GM19035 (cell line): ENCODE data around the gene SLC7A5.
"Not testable (repeated sequence)": the region's sequence is repeated elsewhere in the genome, so short reads cannot be mapped to it uniquely, and the experiment has no call there.

Experiments used
- ATAC-seq: cut with Tn5 transposase; IDR thresholded peaks from one replicate; pipeline ENCODE4 v1.9.1; 2021; ENCODE audit not compliant: unreplicated experiment

Gene SLC7A5

DNA sequence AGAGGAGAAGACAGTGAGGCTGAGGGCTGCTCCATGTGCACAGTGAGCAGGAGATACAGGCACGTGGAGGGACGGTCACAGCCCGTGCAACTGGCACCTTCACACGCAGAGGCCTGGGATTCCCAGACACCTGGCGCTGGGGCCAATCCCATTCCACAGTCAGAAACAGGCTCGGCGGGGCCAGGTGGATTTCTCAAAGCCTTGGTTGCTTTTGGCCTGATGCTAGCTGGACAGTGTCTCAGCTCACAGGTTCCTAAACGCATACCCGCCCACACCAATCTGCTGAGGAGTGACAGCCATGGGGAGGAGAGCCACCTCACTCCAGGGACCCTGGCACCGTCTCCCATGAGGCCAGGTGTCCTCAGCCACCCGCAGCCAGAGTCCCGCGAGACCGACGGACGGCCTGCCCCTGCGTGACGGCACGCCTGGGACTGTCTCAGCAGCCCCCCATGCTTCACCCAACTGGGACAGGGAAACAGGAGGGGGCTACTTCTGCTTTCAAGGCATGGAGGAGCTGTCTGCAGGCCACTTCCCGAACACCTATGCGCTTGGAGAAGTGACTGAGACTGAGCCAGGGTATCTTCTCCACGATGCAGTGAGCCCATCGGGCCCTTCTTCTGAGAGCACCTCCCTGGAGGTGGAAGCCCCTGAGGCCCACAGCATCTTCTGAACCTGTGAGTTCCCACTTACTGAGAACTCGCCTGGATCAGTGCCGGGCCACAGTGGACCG, 6.5 kb downstream of the SLC7A5 start:
- ATAC-seq = not testable (repeated sequence)

GRCh38 chr16:87861300-87862099, 7.8 kb downstream of the SLC7A5 start:
- ATAC-seq = not testable (repeated sequence)

GRCh38 chr16:87860553-87861299, 8.6 kb downstream of the SLC7A5 start:
- no peak for ATAC-seq

DNA sequence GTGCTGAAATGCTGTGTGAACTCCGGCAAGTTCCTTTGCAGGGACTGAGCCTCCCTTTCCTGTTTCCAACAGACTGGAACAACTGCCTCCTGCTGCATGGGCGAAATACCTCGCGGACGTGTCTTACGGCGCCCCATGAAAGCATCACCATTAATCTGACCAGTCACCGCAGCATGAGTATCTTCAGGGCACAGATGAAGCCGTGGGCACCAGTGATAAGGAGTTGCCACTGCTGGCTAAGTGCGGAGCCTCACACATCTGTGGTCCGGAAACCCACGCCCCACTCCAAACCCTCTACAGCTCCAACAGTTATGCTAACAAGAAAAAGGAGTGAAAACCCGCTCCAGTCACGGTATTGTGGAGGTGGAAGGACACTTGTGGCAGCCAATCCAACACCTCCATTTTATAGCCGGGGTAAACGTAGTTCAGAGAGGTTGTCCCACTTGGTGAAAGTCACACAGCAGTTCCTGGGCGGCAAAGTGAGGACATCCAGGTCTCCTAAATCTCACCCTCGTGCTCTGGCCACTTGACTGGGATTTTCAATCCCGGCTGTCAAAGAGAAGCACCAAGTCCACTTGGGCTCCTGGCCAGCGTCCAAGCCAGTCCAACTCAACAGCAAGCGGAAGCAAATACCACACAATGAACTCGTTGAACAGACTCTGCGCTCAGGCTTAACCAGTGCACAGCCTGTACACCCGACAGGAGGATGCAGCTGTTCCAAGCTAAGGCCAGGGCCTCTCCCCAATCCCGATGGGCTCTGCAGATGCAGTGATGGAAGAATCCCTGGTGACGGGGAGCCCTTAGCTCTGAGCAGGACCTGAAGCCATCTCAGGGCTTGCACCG, 10.9 kb downstream of the SLC7A5 start:
- ATAC-seq = not testable (repeated sequence)

DNA sequence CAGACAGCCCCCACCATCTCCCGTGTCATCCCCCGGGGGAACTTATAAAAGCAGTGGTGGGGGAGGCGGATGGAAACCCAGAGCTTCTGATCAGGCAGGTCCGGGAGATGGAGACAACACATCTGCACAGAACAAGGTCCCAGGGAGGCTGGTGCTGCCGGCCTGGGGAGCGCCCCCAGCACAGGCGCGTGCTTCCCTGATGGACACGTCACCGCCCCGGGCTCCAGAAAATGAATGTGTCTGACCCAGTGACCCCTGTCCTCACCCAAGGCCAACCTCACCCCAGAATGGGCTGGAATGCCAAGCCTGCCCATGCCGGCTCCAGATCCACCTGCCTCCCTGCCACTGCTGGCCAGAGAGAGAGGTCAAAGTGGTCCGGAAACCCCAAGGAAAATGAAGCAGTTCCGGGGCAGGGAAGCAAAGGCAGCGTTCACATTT, 12.5 kb downstream of the SLC7A5 start:
- no peak for ATAC-seq

DNA sequence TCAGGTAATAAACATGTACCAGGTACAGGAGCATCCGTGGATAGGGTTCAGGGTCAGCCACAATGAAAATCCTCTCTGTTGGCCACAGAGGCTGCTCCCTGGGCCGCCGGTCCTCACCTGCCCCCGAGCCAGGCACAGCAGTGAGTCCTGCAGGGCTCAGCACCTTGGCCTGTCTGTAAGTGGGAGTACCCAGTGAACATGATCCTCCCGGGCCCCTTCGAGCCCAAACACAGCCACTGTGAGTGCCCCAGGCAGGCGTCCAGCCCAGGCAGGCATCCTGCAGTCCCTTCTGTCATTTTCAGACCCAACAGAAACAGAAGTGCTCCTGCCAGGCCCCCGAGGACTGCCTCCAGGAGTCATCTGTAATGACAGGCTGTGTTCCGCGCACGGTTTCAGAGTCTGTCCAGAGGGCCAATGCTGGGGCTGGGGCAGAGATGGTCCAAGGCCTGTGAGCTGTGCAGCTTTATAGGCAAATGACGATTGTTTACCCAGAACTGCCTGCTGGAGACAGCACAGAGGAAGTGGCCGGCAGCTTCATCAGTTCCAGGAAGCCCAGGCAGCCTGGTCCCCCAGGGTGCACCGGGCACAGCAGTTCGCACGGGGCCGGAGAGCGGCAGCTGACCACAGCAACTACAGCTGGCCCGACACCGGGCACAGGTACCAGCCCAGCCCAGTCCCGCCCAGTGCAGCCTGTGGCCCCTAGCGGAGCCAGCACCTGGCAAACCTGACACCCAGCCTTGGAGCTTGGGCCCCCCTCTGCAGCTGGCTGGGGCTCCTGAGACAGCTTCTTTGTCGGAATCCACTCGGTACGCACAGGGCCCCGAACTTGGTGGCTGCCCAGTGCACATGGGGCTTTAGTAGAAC, 13.2 kb downstream of the SLC7A5 start:
- ATAC-seq = no peak

- no peak for ATAC-seq
Observed at GRCh38 chr16:87854907-87855683, 14.2 kb downstream of the SLC7A5 start.

DNA sequence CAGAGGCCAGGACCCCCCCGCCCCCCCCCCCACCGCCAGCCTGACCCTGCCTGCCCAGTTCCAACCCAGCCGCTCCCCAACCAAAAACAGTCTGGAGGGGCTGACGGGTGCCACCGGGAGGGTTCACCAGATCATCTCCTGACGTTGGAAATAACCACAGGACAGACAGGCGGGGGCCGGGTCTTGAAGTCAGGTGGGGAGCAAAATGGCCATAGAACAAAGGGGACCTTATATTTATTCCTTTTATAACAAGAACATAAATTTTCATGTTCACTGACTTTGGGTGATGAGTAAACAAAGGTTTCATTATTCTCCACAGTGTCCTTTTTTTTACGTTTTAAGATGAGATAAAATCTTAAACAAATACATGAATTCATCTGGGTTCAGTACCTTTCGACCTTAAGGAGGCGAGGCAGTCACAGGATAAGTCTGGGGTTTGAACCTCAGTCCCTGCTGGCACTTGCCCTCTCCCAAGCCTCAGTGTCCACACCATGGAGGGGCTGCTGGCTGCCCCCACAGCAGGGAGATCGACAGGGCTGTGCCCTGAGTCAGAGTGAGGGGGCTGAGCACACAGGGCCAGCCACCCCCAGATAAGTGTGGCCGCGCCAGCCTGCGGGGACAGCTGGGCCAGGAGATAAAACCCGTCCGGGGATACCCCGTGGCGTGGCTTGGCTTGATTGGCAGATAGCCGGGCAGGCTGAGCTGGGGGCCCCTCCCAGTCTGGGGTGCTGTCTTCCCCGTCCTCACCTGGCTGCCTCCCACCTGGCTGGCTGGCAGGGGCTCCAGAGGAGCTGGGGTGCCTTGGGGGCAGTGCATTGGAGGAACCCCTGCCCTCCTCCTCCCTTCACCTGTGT, 15.0 kb downstream of the SLC7A5 start:
- ATAC-seq = no peak

- ATAC-seq = peak; percentile 62
Observed at GRCh38 chr16:87853411-87854052, 15.8 kb downstream of the SLC7A5 start.

- no peak for ATAC-seq
Observed at GRCh38 chr16:87851601-87852000, 17.7 kb downstream of the SLC7A5 start.

DNA sequence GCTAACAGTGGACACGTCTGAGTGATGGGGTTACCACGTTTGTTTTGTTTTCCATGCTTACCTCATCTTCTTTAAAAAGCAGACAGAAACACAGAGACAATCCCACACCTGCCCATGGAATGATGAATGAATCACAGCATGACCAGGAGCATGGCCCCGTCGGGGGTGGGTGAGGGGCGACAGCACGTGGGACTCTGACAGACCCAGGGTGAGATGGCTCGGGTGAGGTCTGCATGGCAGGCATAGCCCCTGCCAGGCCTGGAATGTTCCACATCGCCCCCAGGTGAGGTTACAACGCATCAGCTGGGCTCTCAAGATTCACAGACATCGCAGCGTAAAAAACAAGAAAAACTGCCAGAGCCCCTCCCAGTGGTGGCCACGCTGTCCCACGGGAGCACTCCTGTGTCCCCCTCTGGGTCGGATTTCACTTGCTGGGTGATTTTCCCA, 18.1 kb downstream of the SLC7A5 start:
- ATAC-seq = no peak

DNA sequence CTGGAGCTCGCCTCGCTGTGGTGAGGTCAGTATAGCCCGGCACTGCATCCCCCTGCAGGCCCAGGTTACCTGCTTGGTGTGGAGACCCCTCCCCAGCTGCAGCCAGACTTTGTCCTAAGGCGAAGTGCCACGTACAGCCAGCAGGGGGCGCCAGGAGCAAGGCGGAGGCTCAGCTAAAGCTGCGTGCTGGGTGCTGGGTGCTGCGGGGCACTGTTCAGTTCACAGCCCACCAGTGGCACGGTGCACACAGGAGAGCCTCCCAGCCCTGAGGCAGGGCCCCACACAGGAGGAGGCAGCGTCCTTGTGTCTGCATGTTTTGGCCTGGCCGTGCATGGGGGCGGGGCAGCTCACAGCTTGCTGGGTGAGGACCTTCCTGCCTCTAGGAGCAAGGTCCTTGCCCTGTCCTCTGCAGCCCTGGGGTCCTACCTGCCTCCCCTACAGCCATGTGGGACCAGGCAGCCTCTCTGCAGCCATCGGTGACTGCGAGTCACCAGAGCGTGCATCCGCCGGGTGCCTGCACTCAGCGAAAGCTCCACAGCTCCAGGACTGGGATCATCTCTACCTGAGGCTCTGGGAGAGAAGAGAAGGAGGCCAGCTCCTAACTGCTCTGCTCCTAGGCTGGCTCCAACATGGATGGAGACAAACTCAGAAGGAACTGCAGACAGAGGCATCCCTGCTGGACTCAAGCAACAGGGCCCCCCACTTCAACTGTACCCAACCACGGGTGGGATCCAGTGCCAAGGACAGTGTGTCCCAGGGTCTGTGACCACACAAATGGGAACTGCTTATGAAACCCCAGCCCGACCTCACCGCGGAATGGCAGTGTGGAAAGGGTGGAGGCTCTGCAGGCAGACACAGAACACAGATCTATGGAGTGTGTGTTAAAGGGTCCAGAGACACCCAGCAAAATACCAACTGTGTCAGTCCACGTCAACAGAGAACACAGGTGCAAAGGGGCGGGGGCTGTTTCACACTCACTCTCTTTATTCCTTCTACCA, 19.0 kb downstream of the SLC7A5 start:
- ATAC-seq = no peak

GRCh38 chr16:87849419-87850008, 19.8 kb downstream of the SLC7A5 start:
- no peak for ATAC-seq

DNA sequence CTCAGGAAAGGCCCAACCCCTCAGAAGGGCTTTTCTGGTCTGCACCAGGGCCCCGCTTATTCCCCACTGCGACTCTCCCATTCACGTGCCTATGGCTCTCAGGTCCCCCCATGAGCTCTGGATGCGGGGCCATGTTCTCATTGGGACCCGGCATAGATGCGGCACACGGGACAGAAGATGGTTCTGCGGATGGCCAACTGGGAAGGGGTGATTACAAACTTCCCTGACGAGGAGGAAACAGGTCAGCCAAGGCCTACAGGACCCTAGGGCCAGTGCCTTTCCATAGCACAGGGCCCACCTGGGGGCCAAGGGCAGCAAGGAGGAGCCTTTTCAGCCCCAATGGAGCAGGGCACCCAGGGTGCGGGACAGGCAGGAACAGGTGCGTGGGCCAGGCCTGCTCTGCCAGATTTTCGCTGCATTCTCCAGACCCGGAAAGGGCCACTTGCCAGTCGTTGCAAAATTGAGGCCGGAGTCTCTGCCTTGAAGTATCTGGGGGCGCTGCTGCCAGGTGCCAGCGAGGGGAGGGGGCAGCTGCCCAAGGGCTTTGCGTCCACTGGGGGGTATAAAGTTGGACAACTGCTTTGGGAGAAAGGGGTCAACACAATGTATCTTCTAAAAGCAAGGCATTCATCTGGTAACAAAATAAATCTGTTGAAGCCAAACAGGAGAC, 20.5 kb downstream of the SLC7A5 start:
- no peak for ATAC-seq
